ENCODE measurements around the gene MED15.

DNA sequence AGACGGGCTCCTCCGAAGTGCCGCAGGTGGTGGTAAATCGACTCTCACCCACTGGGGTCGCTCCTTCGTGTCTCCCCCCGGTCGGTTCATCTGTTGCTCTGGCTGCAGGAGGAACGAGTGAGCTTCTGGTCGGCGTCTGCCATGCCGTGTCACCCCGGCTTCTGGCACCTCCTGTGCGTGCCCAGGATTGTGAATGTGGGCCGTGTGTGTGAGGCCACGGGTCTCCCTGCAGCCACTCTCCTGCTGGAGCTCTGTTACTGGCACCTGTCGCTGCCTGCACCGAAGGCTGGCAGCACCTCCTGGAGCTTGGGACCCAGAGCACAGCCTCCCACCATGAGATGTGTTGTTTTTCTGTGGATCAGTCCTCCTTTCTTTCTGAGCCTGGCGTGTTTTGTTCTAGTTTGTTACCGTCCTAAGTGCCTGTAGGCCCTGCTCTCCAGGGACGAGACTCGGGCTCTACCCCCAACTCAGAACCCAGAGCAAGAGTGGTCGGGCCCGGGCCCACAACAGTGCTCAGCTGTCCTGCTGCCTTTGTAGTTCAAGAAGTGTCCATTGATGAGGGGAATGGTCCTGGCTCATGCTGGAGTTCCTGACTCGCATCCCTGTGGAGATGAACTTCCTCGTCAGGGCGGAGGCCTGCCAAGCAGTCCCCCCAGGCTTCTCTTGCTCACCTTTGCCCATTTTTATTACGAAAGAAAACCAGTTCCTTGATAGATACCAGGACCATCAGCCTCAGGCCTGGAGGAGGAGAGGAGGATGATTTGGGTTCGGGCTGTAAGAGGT lies 66.6 kb downstream of the MED15 start:
- TF ChIP-seq, protein P1, sequence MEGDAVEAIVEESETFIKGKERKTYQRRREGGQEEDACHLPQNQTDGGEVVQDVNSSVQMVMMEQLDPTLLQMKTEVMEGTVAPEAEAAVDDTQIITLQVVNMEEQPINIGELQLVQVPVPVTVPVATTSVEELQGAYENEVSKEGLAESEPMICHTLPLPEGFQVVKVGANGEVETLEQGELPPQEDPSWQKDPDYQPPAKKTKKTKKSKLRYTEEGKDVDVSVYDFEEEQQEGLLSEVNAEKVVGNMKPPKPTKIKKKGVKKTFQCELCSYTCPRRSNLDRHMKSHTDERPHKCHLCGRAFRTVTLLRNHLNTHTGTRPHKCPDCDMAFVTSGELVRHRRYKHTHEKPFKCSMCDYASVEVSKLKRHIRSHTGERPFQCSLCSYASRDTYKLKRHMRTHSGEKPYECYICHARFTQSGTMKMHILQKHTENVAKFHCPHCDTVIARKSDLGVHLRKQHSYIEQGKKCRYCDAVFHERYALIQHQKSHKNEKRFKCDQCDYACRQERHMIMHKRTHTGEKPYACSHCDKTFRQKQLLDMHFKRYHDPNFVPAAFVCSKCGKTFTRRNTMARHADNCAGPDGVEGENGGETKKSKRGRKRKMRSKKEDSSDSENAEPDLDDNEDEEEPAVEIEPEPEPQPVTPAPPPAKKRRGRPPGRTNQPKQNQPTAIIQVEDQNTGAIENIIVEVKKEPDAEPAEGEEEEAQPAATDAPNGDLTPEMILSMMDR (IDR thresholded peaks at IDR 0.05 in 2 of 3, conservative IDR thresholded peaks at IDR 0.05 in 1 of 3; ENCODE audit: control insufficient read depth in 2 of 3, extremely low read depth in 1 of 3, insufficient read depth in 1 of 3, low read depth in 3 of 3, low read length in 3 of 3): no peak
- no peak for TF ChIP-seq GATAD2B (conservative IDR thresholded peaks at IDR 0.05; ENCODE audit: low read depth)
- TF ChIP-seq MTA3 (IDR thresholded peaks at IDR 0.05; ENCODE audit: borderline replicate concordance, low read length): no peak
- no peak for TF ChIP-seq BACH1 (IDR thresholded peaks at IDR 0.05; ENCODE audit: borderline replicate concordance)
- no peak for TF ChIP-seq CBX3 (IDR thresholded peaks at IDR 0.05; ENCODE audit: borderline replicate concordance, low read depth)
- no peak for TF ChIP-seq NR2F1 (conservative IDR thresholded peaks at IDR 0.05)
- TF ChIP-seq GABPA (IDR thresholded peaks at IDR 0.05; ENCODE audit: low read depth): no peak
- TF ChIP-seq, protein P2, sequence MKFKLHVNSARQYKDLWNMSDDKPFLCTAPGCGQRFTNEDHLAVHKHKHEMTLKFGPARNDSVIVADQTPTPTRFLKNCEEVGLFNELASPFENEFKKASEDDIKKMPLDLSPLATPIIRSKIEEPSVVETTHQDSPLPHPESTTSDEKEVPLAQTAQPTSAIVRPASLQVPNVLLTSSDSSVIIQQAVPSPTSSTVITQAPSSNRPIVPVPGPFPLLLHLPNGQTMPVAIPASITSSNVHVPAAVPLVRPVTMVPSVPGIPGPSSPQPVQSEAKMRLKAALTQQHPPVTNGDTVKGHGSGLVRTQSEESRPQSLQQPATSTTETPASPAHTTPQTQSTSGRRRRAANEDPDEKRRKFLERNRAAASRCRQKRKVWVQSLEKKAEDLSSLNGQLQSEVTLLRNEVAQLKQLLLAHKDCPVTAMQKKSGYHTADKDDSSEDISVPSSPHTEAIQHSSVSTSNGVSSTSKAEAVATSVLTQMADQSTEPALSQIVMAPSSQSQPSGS (IDR thresholded peaks at IDR 0.05; ENCODE audit: low read length): no peak
- no peak for TF ChIP-seq MYC (IDR thresholded peaks at IDR 0.05; ENCODE audit: insufficient read depth, insufficient read length, insufficient replicate concordance, low read length, severe bottlenecking)
- no peak for TF ChIP-seq WRNIP1 (IDR thresholded peaks at IDR 0.05; ENCODE audit: borderline replicate concordance, low read depth, low read length)
- TF ChIP-seq, protein P3, sequence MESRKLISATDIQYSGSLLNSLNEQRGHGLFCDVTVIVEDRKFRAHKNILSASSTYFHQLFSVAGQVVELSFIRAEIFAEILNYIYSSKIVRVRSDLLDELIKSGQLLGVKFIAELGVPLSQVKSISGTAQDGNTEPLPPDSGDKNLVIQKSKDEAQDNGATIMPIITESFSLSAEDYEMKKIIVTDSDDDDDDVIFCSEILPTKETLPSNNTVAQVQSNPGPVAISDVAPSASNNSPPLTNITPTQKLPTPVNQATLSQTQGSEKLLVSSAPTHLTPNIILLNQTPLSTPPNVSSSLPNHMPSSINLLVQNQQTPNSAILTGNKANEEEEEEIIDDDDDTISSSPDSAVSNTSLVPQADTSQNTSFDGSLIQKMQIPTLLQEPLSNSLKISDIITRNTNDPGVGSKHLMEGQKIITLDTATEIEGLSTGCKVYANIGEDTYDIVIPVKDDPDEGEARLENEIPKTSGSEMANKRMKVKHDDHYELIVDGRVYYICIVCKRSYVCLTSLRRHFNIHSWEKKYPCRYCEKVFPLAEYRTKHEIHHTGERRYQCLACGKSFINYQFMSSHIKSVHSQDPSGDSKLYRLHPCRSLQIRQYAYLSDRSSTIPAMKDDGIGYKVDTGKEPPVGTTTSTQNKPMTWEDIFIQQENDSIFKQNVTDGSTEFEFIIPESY (IDR thresholded peaks at IDR 0.05): no peak
- no peak for TF ChIP-seq TAF1 (IDR thresholded peaks at IDR 0.05; ENCODE audit: borderline replicate concordance, low read depth, low read length)

Data from GM12878 (cell line).